Activated CD4-positive, alpha-beta T cell treated with anti-CD3 and anti-CD28 coated beads, Interleukin-2, Interleukin-4, amounts not matched to agents 100 ng/mL and 50 ng/mL, durations not matched to agents 16 hours and 8 hours (primary cell): ENCODE measurements around the gene RBPJ.
"Not testable (repeated sequence)": the region's sequence is repeated elsewhere in the genome, so short reads cannot be mapped to it uniquely, and the experiment has no call there.

Experiments
- DNase-seq: peaks from one replicate; pipeline ENCODE4 v3.0.0-alpha.2; 2020; ENCODE audit warnings: low spot score

The RBPJ gene

DNA sequence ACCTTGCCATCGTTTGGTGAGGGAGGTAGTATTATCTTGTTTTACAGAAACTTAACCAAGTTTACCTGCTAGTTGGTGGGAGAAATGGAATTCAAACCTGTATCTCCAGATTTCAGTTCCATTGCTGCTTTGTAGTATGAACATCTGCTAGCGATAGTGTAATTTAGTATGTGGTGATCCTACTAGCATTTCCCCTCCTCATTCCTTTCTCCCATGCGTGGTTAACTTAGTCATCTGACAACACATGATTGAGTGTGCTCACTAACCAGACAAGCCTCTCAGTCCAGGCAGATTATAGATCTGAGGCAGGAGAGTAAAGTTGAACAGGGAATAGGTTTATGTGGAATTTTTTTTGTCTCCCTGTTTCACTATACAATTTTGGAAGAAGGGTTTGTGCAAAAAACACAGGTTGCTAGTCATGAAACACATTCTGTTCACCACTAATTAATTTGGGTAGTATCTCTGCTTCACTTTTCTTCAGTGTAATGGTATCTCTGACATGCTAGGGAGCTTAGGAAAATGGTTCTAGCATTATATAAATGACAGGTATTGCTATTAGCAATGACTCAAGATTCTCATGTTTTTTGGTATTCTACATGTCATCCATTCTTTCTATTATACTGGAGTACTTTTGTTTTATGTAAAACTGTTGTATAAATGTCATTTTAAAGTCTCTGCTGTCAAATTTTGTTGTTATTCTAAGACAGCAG lies 21.7 kb downstream of the RBPJ start:
- no peak for DNase-seq

DNA sequence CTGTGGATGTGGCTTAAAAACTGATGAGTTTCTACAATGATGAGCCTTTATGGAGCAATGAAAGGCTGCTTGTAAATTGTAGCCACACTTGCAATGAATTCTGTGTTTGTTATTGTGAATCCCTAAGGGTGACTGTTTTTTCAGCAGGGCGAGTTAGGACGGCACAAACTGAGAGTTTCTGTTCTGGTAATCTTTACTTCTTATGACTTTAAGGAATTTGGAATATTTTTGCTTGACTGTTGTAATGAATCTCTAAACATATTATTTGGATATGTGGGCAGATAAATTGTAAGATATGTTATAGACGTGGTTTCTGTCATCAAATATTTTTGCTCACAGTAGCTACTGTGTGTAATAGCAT lies 22.2 kb downstream of the RBPJ start:
- DNase-seq = no peak

DNA sequence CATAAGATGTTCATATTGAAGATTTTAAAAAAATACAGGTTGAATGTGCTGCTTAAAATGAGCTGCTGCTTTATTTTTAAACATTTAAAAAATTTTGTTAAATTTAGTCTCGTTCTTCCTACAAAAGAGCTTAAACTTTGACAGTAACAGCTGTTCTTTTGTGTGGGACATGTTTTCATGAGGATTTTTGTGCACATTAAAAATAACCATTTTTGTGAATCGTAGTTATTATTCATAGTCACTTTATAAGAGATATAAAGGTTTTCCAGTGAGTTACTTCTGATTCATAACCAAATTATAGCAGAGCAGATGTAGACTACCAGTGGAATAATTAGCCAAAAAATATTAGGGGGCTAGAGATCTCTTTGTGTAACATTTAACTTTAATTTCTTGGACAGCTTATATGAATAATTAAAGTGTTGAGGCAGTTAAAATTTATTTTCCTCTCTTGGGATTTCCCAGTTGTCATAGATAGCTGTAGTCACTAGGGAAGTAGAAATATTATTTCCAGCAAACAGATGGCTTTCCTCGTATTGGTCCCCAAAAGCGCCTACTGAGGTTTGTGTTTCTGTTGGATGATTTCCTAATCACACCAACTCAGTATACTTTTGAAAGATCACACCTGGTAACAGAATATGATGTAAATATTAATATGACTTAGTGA lies 24.2 kb downstream of the RBPJ start:
- no peak for DNase-seq

DNA sequence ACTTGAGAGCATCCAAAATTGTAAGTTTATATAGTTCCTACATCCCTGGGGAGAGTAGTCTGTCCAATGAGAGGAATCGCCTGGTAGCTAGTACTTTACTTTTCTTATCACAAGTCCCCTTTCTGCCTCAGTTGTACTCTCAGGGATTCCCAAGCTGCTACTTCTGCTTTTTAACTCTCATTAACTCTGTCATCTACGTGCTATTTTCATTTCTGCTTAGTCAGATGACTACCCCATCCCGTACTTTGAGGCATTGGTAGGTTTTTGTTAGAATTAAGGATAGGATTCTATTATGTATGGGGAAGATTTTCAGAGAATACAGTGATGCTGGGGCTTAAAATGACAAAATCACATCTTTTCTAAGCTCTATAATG lies 24.7 kb downstream of the RBPJ start:
- DNase-seq = no peak

DNA sequence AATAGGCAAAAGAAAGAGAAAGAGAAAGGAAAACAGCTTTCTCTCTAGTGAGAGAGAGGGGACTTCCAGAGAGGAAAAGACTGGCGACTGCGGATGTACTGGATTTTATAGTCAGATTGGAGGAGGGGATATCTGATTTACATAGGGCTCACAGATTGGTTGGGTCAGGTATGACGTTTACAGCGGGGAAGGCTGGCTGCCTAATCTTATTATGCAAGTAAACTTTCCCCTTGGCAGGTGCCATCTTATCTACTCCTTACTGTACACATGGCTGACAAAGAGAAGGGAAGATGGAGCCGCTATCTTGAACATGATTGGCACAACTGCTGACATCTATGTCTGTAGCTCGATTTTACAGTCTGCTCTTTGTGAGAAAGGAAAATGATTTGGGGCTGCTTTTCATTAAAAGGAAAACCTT lies 25.4 kb downstream of the RBPJ start:
- no peak for DNase-seq

DNA sequence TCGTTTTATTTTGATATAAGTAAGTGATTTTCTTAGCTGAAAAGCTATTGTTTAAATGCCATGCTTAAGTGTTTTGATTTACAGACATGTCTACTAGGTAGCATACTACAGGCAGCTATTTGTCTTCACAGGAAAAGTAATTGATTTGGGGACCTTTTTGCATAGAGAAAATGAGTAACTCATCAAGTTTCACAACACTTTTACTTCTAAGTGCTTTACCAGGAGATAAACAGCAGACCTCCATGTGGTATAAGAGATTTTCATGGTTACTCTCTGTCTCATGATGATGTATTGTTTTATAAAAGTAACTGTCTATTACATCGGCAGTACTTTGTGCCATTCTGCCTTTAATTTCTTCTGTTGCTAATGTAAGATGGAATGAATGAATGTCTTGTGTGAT lies 28.7 kb downstream of the RBPJ start:
- DNase-seq = no peak

DNA sequence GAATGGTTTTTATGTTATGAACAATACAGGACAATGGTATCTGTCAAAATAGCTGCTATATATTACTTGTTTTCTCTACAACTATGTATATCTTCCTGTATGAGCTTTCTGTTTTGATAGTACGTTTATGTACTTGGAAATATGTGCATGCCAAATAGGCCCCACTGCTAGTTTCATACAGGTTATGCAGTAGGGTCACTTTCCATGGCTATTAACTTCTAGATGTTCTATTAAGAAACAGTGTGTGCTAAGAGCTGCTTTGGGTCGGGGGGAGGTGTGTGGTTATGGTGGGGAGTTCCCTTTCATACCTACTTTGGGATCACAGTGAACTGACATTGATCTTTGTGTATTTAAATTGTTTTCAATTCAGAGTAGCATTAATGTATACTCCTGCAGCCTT lies 30.9 kb downstream of the RBPJ start:
- DNase-seq = no peak

DNA sequence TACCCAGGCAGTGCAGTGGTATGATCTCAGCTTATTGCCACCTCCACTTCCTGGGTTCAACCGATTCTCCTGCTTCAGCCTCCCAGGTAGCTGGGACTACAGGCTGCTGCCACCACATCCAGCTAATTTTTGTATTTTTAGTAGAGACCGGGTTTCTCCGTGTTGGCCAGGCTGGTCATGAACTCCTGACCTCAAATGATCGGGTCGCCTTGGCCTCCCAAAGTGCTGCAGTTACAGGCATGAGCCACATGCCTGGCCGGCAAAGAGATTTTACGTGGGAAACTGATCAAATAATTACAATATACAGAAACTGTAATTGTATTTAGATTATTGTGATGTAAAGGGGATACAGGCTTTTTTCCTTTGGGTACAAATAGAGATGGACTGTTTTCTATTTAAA lies 33.7 kb downstream of the RBPJ start:
- no peak for DNase-seq

DNA sequence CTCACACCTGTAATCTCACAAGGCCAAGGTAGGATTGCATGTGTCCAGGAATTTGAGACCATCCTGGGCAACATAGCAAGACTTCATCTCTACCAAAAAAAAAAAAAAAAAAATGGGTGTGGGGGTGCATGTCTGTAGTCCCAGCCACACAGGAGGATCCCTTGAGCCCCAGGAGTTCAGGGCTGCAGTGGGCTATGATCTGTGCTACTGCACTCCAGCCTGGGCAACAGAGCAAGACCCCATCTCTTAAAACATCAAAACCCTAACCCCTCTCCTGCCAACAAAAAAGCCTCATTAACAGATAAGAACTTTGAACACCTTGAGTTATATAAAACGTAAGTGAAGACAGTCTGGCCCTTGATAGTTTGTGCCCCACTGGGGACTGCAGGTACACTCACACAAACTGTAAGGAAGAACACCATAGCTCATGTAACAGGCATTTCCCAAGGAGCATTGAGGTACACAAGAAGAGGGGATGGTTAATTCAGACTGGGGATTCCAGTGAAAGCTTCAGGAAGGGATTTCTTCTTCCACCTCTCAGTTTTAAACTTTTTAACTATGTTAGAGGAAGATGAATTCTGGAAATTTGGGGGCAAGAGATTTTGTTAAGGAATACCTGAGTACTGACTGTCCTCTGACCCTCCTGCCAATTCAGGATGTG lies 34.7 kb downstream of the RBPJ start:
- DNase-seq = no peak

DNA sequence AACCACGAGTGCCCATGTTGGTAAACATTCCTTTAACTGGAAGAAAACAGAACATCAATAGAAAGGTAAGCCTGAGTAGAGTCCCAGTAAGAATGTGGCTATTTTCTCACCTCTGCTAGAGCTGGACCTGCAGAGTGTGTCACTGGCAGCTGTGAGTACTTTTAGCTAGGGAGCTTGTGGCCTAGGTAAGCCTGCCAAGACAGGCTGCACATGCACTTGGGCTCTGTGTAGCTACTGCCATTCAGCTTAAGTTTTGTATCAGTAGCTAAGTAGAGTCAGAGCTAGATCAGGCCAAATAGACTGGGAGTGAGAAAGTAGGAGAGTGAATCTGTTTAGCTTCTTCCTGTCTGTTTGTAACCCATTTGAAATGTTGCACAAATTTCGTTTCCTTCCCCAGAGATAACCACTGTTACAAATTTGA lies 35.3 kb downstream of the RBPJ start:
- DNase-seq = peak; percentile 20

DNA sequence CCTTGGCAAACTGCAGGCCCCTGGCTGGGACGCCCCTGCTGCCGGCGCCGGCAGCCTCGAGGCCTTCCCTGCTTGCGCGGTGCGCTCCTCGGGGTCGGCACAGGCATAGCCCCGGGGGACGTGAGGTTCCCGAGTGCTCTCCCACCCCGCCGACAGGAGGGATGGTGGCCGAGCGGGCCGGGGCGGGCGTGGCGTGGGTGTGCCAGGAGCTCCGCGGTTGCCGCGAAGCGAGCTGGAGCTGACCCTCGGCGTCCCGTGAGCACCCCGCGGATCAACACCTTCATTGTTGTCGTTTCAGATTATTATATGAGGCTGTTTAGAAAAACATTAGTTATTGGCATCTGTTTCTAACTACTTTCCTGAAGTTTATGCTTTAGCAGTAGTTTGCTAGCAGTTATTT lies 38.7 kb downstream of the RBPJ start:
- DNase-seq = not testable (repeated sequence)

DNA sequence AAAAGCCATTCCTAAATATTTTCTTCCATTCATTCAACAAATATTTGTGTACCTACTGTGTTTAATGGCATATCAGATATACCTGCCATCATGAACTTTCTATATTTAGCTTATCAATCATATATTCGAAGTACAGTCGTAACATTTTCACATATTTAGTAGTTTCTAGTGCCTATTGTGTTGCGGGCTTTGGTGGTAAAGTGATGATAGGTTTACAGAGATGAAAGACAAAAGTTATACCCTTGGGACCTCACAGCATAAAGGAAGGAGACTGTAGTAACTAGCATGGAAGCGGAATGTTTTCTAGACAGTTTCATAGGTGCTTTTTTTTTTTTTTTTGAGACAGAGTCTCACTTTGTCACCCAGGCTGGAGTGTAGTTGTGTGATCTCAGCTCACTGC lies 39.5 kb downstream of the RBPJ start:
- no peak for DNase-seq

DNA sequence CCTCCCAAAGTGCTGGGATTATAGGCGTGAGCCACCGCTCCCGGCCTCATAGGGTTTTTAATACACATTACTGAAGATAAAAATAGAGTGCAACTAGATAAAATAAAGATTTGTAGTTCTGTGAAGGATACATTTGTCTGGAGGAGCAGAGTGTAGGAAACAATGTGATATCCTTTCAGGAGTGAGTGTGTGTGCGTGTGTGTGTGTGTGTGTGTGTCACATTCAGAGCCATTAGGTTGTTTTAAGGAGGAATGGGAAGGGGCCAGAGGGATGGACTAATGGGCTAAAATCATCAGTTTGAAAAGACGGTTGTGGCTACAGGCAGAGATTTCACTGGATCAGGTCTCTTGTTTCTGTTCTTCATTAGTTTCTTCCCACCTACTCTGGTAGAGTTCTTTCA lies 40.0 kb downstream of the RBPJ start:
- no peak for DNase-seq

DNA sequence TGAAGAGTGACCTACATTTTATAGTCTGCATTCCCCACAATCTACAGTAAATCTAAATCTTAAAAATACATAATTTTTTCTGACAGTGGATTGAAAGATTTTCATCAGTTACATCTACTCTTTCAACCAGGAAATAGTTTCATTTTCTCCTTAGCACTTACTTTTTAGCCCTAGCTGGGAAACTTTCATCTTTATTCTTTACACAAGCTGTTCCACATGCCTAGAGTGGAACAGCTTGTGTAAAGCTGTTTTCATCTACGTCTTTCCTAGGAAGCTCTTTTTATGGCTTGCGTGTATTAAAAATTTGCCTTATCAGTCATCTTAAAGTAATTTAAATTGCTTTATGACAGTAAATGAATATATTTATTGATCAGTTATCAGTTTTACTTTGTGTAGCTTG lies 40.5 kb downstream of the RBPJ start:
- no peak for DNase-seq

DNA sequence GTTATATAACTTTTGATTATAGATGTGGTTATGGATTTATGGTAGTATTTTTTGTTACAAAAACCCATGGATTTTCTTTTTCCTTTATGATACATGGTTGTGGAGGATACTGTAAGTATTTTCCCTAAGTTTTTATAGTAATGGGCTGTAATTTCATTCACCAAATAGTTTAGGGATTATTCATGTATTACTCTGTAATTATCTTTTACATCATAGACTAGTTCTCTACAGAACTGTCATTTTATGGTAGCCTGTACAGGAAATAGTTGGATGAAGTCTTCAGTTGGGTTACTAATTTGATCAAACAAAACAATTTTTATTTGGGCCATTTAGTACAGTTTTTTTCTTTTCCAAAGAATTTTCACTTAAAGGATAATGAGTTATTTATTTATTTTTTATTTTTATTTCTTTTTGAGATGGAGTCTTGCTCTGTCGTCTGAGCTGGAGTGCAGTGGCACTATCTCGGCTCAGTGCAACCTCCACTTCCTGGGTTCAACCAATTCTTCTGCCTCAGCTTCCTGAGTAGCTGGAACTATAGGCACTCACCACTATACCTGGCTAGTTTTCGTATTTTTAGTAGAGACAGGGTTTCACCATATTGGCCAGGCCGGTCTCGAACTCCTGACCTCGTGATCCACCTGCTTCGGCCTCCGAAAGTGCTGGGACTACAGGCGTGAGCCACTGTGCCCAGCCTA lies 42.1 kb downstream of the RBPJ start:
- no peak for DNase-seq

DNA sequence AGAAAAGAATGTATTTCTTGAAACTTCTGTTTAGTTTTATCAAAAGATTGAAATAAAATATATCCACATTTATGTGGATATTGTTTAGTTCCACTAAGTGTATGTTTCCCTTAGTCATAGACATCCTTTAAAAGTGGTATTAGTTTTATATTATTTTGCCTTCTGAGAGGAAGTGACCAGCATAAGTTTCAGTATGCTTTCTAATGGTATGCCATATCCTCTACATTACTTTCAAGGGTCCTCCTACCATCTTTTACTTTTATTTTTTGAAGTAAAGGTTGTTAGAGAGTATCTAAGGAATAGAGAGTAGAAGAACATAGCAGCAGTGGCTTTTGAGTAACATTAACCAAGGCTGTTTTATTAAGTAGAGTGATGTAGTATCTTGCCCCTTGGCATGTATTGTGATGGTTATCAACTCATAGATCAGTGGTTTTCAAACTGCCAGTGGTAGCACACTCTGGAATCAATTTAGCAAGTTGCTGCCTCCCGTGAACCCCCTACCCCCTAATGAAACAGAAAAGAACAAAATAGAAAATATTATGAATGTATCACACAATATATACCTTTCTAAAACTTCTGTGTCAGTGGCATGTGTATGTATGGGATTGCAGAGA lies 44.8 kb downstream of the RBPJ start:
- no peak for DNase-seq

DNA sequence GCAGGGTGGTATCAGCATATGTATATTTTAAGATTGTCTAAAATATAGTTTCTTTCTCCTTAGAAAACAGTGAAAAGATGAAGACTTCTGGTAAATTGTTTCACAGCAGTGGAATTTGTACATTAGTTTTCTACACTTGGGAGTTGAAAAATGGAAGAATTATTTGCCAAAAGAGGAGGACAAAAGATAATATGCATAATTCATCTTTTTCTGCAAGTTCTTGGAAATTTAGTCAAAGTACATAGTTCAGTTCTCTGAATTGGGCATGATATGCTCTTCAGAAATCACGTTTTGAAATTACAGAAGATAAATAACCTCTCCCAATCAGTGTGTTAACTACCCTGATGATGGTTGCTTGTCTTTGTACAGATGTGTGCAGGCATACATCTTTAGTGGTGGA lies 47.0 kb downstream of the RBPJ start:
- DNase-seq = no peak

DNA sequence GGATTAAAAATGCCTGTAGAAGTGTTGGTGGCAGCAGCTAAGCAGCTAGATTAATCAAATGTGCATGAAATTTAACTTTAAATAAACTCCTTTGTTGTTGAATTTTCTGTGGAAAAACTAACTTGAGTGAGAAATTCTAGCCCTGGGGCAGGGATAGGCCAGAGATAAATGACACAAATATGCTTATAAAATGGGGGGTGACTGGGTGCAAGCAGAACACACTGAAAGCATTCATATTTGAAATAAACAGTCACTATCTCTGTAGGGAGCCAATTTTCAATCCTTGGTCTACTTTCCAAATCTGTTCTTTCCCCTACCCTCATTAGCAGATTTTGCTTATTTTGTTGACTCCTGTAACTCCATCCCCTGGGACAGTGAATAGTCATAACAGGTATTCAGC lies 47.9 kb downstream of the RBPJ start:
- no peak for DNase-seq

DNA sequence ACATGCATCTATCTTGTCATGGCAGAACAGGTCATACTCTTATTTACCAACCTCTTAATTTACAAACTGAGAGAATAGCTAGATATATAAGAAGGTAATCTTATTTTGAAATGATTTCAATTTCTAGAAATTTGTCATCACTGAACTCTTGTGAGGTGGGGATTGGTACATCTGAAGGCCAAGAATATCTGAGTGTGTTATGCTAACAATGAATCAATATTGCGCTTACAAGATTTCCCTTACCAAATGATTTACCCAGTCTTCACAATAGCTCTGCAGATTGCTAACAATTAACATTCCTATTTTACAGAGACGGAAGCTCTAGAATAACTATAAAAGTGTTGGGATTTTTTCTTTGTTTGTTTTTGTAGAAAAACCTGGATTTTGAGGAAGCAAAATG lies 48.3 kb downstream of the RBPJ start:
- no peak for DNase-seq

DNA sequence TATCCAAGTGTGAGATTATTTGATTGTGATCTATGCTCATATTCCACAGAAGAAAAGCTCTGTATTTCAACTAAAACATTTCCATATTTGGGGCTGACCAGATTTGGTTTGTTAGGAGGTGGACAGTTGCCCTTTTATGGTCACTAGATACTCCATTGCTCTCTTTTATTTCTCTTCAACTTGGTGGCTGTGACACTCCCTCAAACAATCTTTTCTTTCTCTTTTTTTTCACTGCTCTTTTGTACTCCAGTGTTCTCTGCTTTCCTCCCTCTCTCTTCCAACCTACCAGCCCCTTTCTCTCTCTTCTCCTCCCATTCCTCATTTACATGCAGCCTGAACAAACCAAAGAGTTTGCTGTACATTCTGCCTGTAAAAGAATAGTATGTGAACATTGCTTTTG lies 48.8 kb downstream of the RBPJ start:
- no peak for DNase-seq

DNA sequence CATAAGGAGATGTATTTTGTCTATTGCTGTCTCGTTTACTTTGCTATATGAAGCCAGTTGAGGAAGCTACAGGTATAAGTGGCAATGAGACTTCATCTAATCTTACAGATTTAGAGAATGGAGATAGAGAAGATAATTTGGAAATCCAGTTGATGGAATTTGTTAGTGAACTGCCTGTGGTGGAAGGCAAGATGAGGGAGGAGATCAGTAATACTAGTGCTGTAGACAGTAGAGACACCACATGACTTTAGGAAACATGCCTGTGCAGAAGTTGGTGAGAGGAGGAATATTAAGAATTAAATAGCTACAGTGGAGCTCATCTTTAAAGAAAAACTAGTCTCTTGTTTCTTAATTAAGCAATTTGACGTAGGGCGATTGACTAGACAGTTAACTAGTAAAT lies 51.3 kb downstream of the RBPJ start:
- DNase-seq = no peak

DNA sequence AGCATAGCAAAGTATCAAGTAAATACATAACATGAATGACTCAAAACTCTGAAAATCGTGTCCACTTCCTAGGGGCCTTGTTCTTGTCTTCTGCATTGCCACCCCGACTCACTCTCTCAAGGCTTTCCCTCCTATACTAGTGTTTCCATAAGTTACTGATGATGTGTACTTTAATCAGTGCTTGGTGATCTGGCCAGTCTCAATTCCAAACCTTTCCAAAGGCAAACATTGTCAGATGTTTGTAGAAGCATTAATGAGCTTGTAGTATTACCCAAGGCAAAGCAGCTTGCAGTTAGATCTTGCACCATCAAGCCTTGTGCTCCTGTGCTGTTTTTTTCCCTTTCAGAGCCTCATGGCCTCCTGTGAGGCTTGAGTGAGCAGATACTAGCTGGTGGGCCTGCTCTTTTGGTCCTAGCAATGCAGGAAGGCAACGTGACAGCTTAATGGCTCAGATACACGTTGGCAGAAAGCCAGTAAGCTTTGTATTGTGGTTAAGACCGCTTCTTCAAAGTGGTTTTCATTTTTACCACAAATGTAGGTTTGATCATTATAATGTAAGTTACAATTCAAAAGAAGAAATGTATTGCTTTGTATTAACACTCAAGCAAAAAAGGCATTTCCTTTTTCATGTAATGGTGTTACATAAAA lies 51.8 kb downstream of the RBPJ start:
- DNase-seq = peak; percentile 84
